Caco-2 (cell line): ENCODE data around the gene C14orf132. TPM values are rescaled to one million over a fixed set of nuclear protein-coding genes. Genes with fewer than 3 reads are reported as not detected.
A peak's percentile ranks its signal among the peaks of the same experiment; 100 is the strongest.

ENCODE experiments used
- BruUV-seq: library from RNA; stranded (reverse); fragments of 400-500 nt; replicated peaks from 2 replicates; lab custom pipeline; 2021; lab: Mats Ljungman, UMichigan
- CTCF ChIA-PET: fragments of 300-600 bp; sonication (Branson Sonifier 250); formaldehyde crosslinking; loops from one replicate; lab custom pipeline; 2022; ENCODE audit warnings: antibody characterized with exemption; lab: Charles Lee
- POLR2A ChIA-PET: fragments of 300-600 bp; sonication (Branson Sonifier 250); formaldehyde crosslinking; loops from one replicate; lab custom pipeline; 2022; ENCODE audit warnings: antibody characterized with exemption; lab: Charles Lee
- DNase-seq, 2 experiments: peaks; one replicate each; pipeline versions ENCODE4 v3.0.0 to v3.0.0-alpha.2; 2020 to 2022
- H3K27me3 ChIP-seq: replicated peaks from 2 replicates; pipeline ENCODE4 v1.6.0; 2011; ENCODE audit warnings: low read length; ENCODE audit not compliant: control insufficient read depth, insufficient read depth
- H3K36me3 ChIP-seq: 2 replicates; pipeline ENCODE4 v1.5.1; 2011; ENCODE audit warnings: low read length; ENCODE audit not compliant: control insufficient read depth, insufficient read depth
- H3K4me1 ChIP-seq: fragments of 250-450 bp; sonication (Bioruptor Pico); 2 replicates; pipeline ENCODE4 v1.5.1; 2020; ENCODE audit warnings: mild to moderate bottlenecking
- H3K4me3 ChIP-seq: 2 replicates; pipeline ENCODE4 v1.5.1; 2011; ENCODE audit warnings: low read depth, mild to moderate bottlenecking, control low read depth, low read length
- H3K9me3 ChIP-seq: fragments of 250-450 bp; sonication (Bioruptor Pico); 2 replicates; pipeline ENCODE4 v1.5.1; 2020; ENCODE audit warnings: mild to moderate bottlenecking, moderate library complexity
- H3K27ac Mint-ChIP-seq: one replicate; pipeline ENCODE4 v1.8.0; 2022; ENCODE audit warnings: mixed read lengths; ENCODE audit not compliant: unreplicated experiment
- H3K27me3 Mint-ChIP-seq: one replicate; pipeline ENCODE4 v1.8.0; 2022; ENCODE audit warnings: mixed read lengths; ENCODE audit not compliant: insufficient read depth, unreplicated experiment
- H3K36me3 Mint-ChIP-seq: one replicate; pipeline ENCODE4 v1.8.0; 2022; ENCODE audit warnings: mild to moderate bottlenecking, mixed read lengths; ENCODE audit not compliant: insufficient read depth, unreplicated experiment
- H3K4me1 Mint-ChIP-seq: one replicate; pipeline ENCODE4 v1.8.0; 2022; ENCODE audit warnings: low read depth, mixed read lengths; ENCODE audit not compliant: unreplicated experiment
- H3K4me3 Mint-ChIP-seq: one replicate; pipeline ENCODE4 v1.8.0; 2022; ENCODE audit warnings: mild to moderate bottlenecking, moderate library complexity, mixed read lengths; ENCODE audit not compliant: unreplicated experiment
- H3K9me3 Mint-ChIP-seq: one replicate; pipeline ENCODE4 v1.8.0; 2022; ENCODE audit warnings: mixed read lengths; ENCODE audit not compliant: unreplicated experiment
- CTCF ChIP-seq, 2 experiments: fragments of 200-600 bp in 1 of 2; IDR thresholded peaks; 1 replicate in 1 of 2; 2 replicates in 1 of 2; pipeline versions ENCODE4 v1.5.1 to v1.8.0; 2011 to 2022; ENCODE audit warnings: antibody characterized with exemption in 1 of 2, control low read depth in 1 of 2, inconsistent platforms in 1 of 2, low read depth in 1 of 2, low read length in 1 of 2, mild to moderate bottlenecking in 1 of 2, moderate library complexity in 1 of 2; ENCODE audit not compliant: insufficient read depth in 1 of 2, severe bottlenecking in 1 of 2, unreplicated experiment in 1 of 2
- intact Hi-C: fragments of 100-400 bp; cut with micrococcal nuclease; formaldehyde crosslinking; loops from one replicate; pipeline ENCODE4 v1.10.0; 2022; ENCODE audit not compliant: unreplicated experiment
- total RNA-seq: library from RNA; stranded (reverse); gene quantifications from 2 replicates; pipeline ENCODE4 v1.2.3, GENCODE V29; 2022

C14orf132 gene
- total RNA-seq, 1 experiment from 2014 or later = 0.20 TPM

DNA sequence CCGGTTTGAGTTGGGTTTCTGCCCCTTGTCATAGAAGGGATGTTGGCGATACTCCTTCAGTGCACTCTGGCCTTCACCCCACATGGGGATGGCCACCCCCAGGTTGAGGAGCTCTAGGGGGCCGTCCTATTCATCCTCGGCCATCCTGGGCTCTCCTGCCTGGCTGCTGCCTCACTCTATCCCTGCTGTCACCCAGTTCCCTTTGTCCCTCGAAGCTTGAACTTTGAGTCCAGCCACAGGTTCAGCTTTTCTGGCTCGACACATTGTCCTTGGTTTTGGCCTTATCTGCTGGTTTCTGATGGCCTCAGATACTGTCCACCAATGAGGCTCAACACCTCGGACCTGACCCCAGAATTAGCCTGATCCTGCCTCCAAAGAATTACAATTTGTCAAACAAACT, 58.6 kb downstream of the C14orf132 start:
- H3K4me1 ChIP-seq = peaks cover 35% of the 10 kb centered on the region
- H3K4me3 ChIP-seq = no peak overlapping the region
- ChIA-PET POLR2A (no interaction called here), CTCF (interaction anchor here (0.8 to 2.1 kb wide), 4 partner anchors 10 to 99 kb away, joined by 3 to 15 read pairs (median 4); no protein-coding TSS in a partner anchor)
- Mint-ChIP-seq H3K27ac (no peak overlapping the region), H3K4me3 (no peak overlapping the region), H3K36me3 (no peaks in the 10 kb centered on the region), H3K27me3 (no peaks in the 10 kb centered on the region), H3K9me3 (no peaks in the 10 kb centered on the region), H3K4me1 (peaks cover 8% of the 10 kb centered on the region)
- TF ChIP-seq CTCF (IDR thresholded peaks at IDR 0.05; ENCODE audit: insufficient read depth in 1 of 2, low read depth in 1 of 2, low read length in 1 of 2, severe bottlenecking in 1 of 2, unreplicated experiment in 1 of 2) = no peak
- no TSS peak for BruUV-seq
- no peaks in the 10 kb centered on the region for H3K27me3 ChIP-seq
- DNase-seq = no peak
- no peaks in the 10 kb centered on the region for H3K9me3 ChIP-seq
- intact Hi-C loops = loop anchor here (1.0 kb wide), 3 partner anchors 41 to 536 kb away; no protein-coding TSS in a partner anchor
- H3K36me3 ChIP-seq = no peaks in the 10 kb centered on the region

- Mint-ChIP-seq H3K4me3 (no peak overlapping the region), H3K9me3 (no peaks in the 10 kb centered on the region), H3K4me1 (peaks cover 8% of the 10 kb centered on the region), H3K27ac (no peak overlapping the region), H3K36me3 (no peaks in the 10 kb centered on the region), H3K27me3 (no peaks in the 10 kb centered on the region)
- CTCF ChIA-PET = interaction anchor here (0.7 to 2.1 kb wide), 15 partner anchors 8 to 313 kb away, joined by 3 to 26 read pairs (median 3); partner anchors contain the start of gene BDKRB2
- POLR2A ChIA-PET = interaction anchor here (0.7 kb wide), 1 partner anchor 100 kb away, joined by 3 read pairs; no protein-coding TSS in a partner anchor
- no peak overlapping the region for H3K4me3 ChIP-seq
- no peaks in the 10 kb centered on the region for H3K36me3 ChIP-seq
- intact Hi-C loops = loop anchor here (1.0 kb wide), 3 partner anchors 42 to 537 kb away; no protein-coding TSS in a partner anchor
- peaks cover 39% of the 10 kb centered on the region for H3K4me1 ChIP-seq
- DNase-seq = peak; percentile 67 to 74
- no peaks in the 10 kb centered on the region for H3K9me3 ChIP-seq
- H3K27me3 ChIP-seq = no peaks in the 10 kb centered on the region
- peak; percentile 69 to 81 for TF ChIP-seq CTCF (IDR thresholded peaks at IDR 0.05; ENCODE audit: insufficient read depth in 1 of 2, low read depth in 1 of 2, low read length in 1 of 2, severe bottlenecking in 1 of 2, unreplicated experiment in 1 of 2)
- no TSS peak for BruUV-seq
Observed at GRCh38 chr14:96098309-96098998, 59.3 kb downstream of the C14orf132 start.

DNA sequence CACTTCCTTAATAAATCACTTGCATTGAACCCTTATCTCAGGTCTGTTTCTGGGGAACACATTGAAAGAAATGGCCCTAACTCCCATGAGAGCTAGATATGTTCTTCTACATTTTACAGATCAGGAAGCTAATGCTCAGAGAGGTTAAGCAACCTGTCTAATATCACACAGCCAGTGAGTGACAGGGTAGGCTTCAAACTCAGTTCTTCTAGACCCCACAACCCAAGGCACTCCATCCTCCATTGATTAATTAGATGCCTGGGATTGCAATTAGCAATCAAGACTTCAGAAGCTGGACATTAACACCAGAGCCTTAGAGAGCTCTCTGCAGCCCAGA, 59.8 kb downstream of the C14orf132 start:
- Mint-ChIP-seq H3K27me3 (no peaks in the 10 kb centered on the region), H3K9me3 (no peaks in the 10 kb centered on the region), H3K4me3 (no peak overlapping the region), H3K36me3 (no peaks in the 10 kb centered on the region), H3K27ac (no peak overlapping the region), H3K4me1 (peaks cover 8% of the 10 kb centered on the region)
- H3K4me1 ChIP-seq = peaks cover 39% of the 10 kb centered on the region
- intact Hi-C loops = loop anchor here (1.0 kb wide), 3 partner anchors 43 to 538 kb away; no protein-coding TSS in a partner anchor
- no TSS peak for BruUV-seq
- ChIA-PET CTCF (interaction anchor here (0.7 to 2.1 kb wide), 14 partner anchors 8 to 313 kb away, joined by 3 to 26 read pairs (median 3); partner anchors contain the start of gene BDKRB2), POLR2A (interaction anchor here (0.7 kb wide), 1 partner anchor 101 kb away, joined by 3 read pairs; no protein-coding TSS in a partner anchor)
- no peak for TF ChIP-seq CTCF (IDR thresholded peaks at IDR 0.05; ENCODE audit: insufficient read depth in 1 of 2, low read depth in 1 of 2, low read length in 1 of 2, severe bottlenecking in 1 of 2, unreplicated experiment in 1 of 2)
- H3K4me3 ChIP-seq = no peak overlapping the region
- H3K27me3 ChIP-seq = no peaks in the 10 kb centered on the region
- H3K9me3 ChIP-seq = no peaks in the 10 kb centered on the region
- H3K36me3 ChIP-seq = no peaks in the 10 kb centered on the region
- no peak for DNase-seq
